NCI-H1417 (cell line): ENCODE data around the gene ANAPC5.
"Not testable (repeated sequence)": the region's sequence is repeated elsewhere in the genome, so short reads cannot be mapped to it uniquely, and the experiment has no call there.

Source experiments
- DNase-seq, 3 experiments: peaks; one replicate each; lab custom pipeline; 2025; lab: John Stamatoyannopoulos, UW

ANAPC5 gene

GRCh38 chr12:121351820-121352681 is at the start of gene ANAPC5:
Gene ANAPC5 (minus strand): TSS chr12:121352411. CDS start chr12:121352340, 71 bp downstream.
- DNase-seq, result peak; percentile 99 to 100 (median 99)

- DNase-seq, result peak; percentile 52 to 90 (median 83)
These were observed 48.3 kb upstream of the ANAPC5 start for GRCh38 chr12:121400332-121401139.

GRCh38 chr12:121399391-121400331 is 47.5 kb upstream of the ANAPC5 start, which contains the start of gene RNF34:
Gene RNF34 (plus strand): TSS chr12:121400118. CDS start chr12:121400213, 95 bp downstream.
- peak; percentile 99 to 100 (median 100) for DNase-seq

GRCh38 chr12:121398355-121398754 is 46.1 kb upstream of the ANAPC5 start:
- DNase-seq, result peak in 1 of 3 experiments; percentile 49

- no peak for DNase-seq
These were observed 45.3 kb upstream of the ANAPC5 start for GRCh38 chr12:121397521-121397920.

GRCh38 chr12:121392325-121392716 is 40.1 kb upstream of the ANAPC5 start:
- DNase-seq, result no peak

GRCh38 chr12:121391619-121392324 is 39.6 kb upstream of the ANAPC5 start:
- DNase-seq, result no peak

GRCh38 chr12:121390856-121391255 is 38.6 kb upstream of the ANAPC5 start:
- DNase-seq, result no peak

- no peak for DNase-seq
These were observed 36.3 kb upstream of the ANAPC5 start for GRCh38 chr12:121388421-121388981.

- not testable (repeated sequence) for DNase-seq
These were observed 32.7 kb upstream of the ANAPC5 start for GRCh38 chr12:121384891-121385290.

- DNase-seq, result no peak
These were observed 31.4 kb upstream of the ANAPC5 start for GRCh38 chr12:121383601-121384021.

- no peak for DNase-seq
These were observed 27.7 kb upstream of the ANAPC5 start for GRCh38 chr12:121379945-121380344.

- no peak for DNase-seq
These were observed 26.5 kb upstream of the ANAPC5 start for GRCh38 chr12:121378736-121379135.

- no peak for DNase-seq
These were observed 24.8 kb upstream of the ANAPC5 start for GRCh38 chr12:121376754-121377697.

- not testable (repeated sequence) for DNase-seq
These were observed 22.9 kb upstream of the ANAPC5 start for GRCh38 chr12:121374945-121375584.

- not testable (repeated sequence) for DNase-seq
These were observed 22.1 kb upstream of the ANAPC5 start for GRCh38 chr12:121374336-121374735.

GRCh38 chr12:121373755-121374154 is 21.5 kb upstream of the ANAPC5 start:
- no peak for DNase-seq

GRCh38 chr12:121371404-121371803 is 19.2 kb upstream of the ANAPC5 start:
- DNase-seq, result no peak

GRCh38 chr12:121366063-121366459 is 13.8 kb upstream of the ANAPC5 start:
- DNase-seq, result no peak
